NCI-H1417 treated with DMSO at 0.1 percent for 48 hours (cell line): ENCODE data around the gene CLIP1.
"Not testable (repeated sequence)": the region's sequence is repeated elsewhere in the genome, so short reads cannot be mapped to it uniquely, and the experiment has no call there.

ENCODE experiments used
- DNase-seq: peaks from one replicate; lab custom pipeline; 2025; lab: John Stamatoyannopoulos, UW

Gene CLIP1

GRCh38 chr12:122395319-122395718 lies 27.1 kb downstream of the CLIP1 start:
- no peak for DNase-seq

DNA sequence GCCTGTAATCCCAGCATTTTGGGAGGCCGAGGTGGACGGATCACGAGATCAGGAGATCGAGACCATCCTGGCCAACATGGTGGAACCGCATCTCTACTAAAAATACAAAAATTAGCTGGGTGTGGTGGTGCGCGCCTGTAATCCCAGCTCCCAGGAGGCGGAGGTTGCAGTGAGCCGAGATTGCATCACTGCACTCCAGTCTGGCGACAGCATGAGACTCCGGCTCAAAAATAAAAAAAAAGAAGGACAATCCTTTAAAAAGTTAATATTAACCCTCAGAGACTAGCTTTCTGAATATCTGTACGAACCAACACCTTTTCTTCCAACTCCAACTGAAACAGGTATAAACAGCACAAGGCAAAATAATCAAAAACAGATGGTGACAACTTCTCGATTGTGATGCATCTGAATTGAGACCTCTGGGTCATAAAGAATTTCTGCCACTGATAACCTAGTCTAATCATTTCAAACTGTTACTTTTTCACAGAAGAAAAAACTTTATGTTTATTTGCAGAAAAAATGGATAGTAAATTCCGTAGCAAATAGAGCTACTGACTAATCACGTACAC lies 27.8 kb downstream of the CLIP1 start:
- DNase-seq = no peak

DNA sequence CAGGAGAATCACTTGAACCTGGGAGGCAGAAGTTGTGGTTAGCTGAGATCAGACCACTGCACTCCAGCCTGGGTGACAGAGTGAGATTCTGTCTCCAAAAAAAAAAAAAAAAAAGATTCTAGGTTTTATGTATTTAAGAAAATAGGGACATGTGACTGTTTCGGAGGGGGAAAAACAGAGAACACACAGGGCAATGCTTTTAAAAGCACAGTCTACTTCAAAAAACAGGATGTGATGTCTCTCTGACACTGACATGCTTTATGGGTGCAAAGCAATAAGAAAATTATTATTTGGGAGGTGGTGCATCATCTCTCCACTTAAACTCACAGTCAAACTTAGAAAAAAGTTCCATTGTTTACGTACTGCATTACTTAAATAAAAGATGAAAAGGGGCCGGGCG lies 28.7 kb downstream of the CLIP1 start:
- no peak for DNase-seq

- DNase-seq = no peak
Measured at GRCh38 chr12:122392411-122392810, 30.1 kb downstream of the CLIP1 start.

GRCh38 chr12:122389677-122390076 lies 32.8 kb downstream of the CLIP1 start:
- no peak for DNase-seq

DNA sequence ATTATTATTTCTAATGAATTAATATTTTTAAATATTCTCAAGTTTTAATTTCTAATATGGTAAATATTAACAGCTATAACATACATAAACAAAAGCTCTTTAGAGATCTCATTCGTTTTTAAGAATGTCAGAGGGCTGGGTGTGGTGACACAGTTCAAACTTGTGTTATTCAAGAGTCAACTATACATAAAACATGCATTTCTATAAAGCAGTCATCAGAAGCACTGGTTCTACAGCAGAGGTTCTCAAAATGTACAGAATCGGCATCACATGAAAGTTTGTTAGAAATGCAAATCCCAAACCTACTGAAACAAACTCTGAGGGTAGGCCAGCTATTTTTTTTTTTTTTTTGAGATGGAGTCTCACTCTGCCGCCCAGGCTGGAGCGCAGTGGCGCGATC lies 34.6 kb downstream of the CLIP1 start:
- DNase-seq = no peak

- DNase-seq = no peak
Measured at GRCh38 chr12:122385171-122386016, 37.1 kb downstream of the CLIP1 start.

DNA sequence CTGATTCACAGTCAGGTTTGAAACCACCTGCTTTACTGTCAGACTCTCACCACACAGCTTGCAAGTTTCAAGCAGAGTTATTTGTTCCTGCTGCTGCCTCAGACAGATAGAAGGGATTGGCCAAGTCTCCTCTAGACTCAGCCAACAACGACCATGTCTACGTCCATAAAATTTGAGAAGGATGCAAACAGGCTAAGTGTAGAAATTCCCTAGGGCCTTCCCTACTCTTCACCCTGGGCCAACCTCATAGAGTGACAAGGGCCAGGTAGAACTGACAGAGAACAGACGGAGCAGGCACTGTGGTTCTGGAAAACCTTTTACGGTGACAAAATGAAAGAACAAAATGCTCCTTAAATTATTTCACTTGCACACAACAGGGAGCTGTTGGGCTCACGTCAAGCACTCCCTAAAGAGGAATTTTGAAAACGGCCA lies 39.5 kb downstream of the CLIP1 start:
- DNase-seq = no peak

DNA sequence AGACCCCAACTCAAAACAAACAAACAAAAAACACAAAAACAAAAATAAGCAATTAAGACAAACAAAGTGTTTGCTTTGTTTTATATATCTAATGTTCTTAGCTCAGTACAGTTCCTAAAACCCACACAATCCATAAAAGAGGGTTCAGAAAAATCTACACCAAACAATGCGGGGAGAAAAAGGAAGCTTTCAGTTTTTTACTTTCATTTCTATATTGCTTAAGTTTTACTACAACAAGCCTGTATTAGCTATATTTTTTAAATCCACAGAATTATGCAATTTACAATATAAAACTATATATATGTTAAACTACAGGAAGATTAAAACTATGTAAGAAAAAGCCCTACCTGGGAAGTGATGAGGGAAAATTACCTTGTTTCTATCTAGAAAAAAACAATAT lies 41.4 kb downstream of the CLIP1 start:
- DNase-seq = no peak

- DNase-seq = not testable (repeated sequence)
Measured at GRCh38 chr12:122376751-122377150, 45.7 kb downstream of the CLIP1 start.

DNA sequence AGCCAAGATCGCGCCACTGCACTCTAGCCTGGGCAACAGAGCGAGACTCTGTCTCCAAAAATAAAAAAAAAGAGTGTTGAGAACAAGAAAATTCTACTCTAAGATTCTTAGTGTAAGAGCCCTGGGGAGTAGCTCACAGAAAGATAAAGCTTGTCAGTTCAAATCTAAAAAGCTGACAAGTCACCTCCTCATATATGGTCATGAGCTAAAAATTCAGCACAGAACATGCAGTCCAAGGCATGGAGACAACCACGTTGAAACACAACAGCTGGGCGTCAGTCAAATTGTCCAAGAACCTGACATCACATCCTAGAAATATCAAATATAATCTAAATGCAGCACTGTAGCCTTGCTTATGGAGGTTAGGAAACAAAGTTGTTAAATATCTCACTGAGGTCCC lies 47.8 kb downstream of the CLIP1 start:
- no peak for DNase-seq

GRCh38 chr12:122371475-122372045 lies 50.9 kb downstream of the CLIP1 start:
- DNase-seq = no peak

- peak; percentile 8 for DNase-seq
Measured at GRCh38 chr12:122368361-122369073, 54.0 kb downstream of the CLIP1 start.

DNA sequence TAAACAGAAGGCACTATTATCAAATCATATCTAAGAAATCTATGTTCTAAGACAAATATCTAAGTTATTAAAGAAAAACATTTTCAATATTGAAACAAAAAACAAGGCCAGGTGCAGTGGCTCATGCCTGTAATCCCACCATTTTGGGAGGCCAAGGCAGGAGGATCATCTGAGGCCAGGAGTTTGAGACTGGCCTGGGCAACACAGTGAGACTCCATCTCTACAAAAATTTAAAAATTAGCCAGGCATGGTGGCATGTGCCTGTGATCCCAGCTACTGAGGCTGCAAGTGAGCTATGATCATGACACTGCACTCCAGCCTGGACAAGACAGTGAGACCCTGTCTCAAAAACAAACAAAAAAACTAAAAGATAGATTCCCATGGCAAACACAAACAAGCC lies 54.8 kb downstream of the CLIP1 start:
- DNase-seq = not testable (repeated sequence)

GRCh38 chr12:122366685-122367475 lies 55.6 kb downstream of the CLIP1 start:
- no peak for DNase-seq

GRCh38 chr12:122365226-122365625 lies 57.2 kb downstream of the CLIP1 start:
- not testable (repeated sequence) for DNase-seq

- DNase-seq = no peak
Measured at GRCh38 chr12:122363782-122364181, 58.7 kb downstream of the CLIP1 start.

GRCh38 chr12:122362755-122363154 lies 59.7 kb downstream of the CLIP1 start:
- DNase-seq = no peak

- DNase-seq = not testable (repeated sequence)
Measured at GRCh38 chr12:122358403-122358802, 64.1 kb downstream of the CLIP1 start.

DNA sequence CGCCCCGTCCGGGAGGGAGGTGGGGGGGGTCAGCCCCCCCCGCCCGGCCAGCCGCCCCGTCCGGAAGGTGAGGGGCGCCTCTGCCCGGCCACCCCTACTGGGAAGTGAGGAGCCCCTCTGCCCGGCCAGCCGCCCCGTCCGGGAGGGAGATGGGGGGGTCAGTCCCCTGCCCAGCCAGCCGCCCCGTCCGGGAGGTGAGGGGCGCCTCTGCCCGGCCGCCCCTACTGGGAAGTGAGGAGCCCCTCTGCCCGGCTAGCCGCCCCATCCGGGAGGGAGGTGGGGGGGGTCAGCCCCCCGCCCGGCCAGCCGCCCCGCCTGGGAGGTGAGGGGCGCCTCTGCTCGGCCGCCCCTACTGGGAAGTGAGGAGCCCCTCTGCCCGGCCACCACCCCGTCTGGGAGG lies 64.9 kb downstream of the CLIP1 start:
- DNase-seq = not testable (repeated sequence)

- DNase-seq = not testable (repeated sequence)
Measured at GRCh38 chr12:122356991-122357390, 65.5 kb downstream of the CLIP1 start.

GRCh38 chr12:122356192-122356635 lies 66.3 kb downstream of the CLIP1 start:
- DNase-seq = peak; percentile 1
